BJ (cell line): ENCODE measurements around the gene RASEF. TPM values are rescaled to one million over a fixed set of nuclear protein-coding genes. Genes with fewer than 3 reads are reported as not detected.

Experiments used
- CTCF ChIA-PET: fragments of 350-600 bp; formaldehyde crosslinking; extraction: SDS; loops from one replicate; lab custom pipeline; 2021; ENCODE audit warnings: antibody characterized with exemption, inconsistent platforms; lab: Yijun Ruan, JAX
- POLR2A ChIA-PET: fragments of 300-600 bp; sonication (Branson Sonifier 250); formaldehyde crosslinking; extraction: SDS; loops from one replicate; lab custom pipeline; 2021; ENCODE audit warnings: antibody characterized with exemption; lab: Charles Lee
- DNase-seq: peaks from one replicate; pipeline ENCODE4 v3.0.0-alpha.2; 2011; ENCODE audit warnings: low read depth
- H3K27me3 ChIP-seq: 2 replicates; pipeline ENCODE4 v1.6.0; 2011; ENCODE audit warnings: low read length; ENCODE audit not compliant: control insufficient read depth, insufficient read depth
- H3K36me3 ChIP-seq: 2 replicates; pipeline ENCODE4 v1.5.1; 2011; ENCODE audit warnings: low read length; ENCODE audit not compliant: control insufficient read depth, insufficient read depth
- H3K4me3 ChIP-seq: 2 replicates; pipeline ENCODE4 v1.5.1; 2011; ENCODE audit warnings: low read depth, mild to moderate bottlenecking, control low read depth, low read length
- polyA plus RNA-seq: library from polyadenylated mRNA; depleted of rRNA; stranded (reverse); fragments of >200 nt; gene quantifications from 2 replicates; pipeline ENCODE4 v1.2.3, GENCODE V29; 2011
- TF ChIP-seq, protein P1 (sequence below): IDR thresholded peaks from 2 replicates; pipeline ENCODE4 v1.5.1; 2011; ENCODE audit warnings: low read depth, mild to moderate bottlenecking, control low read depth, inconsistent platforms, low read length, moderate library complexity; ENCODE audit not compliant: insufficient read depth

Gene RASEF
- polyA plus RNA-seq, 1 experiment: not detected

DNA sequence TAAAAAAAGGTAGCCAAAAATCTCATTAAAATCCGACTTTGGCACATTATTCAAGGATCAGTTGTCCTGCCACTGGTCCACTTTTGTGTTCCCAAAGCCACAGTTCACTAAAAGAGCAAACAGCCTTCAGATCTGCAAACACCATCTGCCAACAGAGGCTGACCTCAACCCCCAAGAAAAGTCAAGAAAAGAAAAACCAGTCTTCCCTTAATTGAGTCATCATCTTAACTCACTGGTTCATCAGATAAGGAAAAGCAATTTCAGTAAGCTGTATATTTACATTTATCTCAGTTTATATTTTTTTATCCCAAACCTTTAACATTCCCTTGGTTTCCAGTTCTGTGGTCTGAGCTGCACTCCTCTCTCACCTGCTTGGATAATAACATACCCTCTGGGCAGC lies 21.2 kb downstream of the RASEF start:
- Histone ChIP-seq H3K36me3 (no peaks in the 10 kb centered on the region), H3K27me3 (peaks cover 8% of the 10 kb centered on the region), H3K4me3 (no peak overlapping the region)
- TF ChIP-seq, protein P1, sequence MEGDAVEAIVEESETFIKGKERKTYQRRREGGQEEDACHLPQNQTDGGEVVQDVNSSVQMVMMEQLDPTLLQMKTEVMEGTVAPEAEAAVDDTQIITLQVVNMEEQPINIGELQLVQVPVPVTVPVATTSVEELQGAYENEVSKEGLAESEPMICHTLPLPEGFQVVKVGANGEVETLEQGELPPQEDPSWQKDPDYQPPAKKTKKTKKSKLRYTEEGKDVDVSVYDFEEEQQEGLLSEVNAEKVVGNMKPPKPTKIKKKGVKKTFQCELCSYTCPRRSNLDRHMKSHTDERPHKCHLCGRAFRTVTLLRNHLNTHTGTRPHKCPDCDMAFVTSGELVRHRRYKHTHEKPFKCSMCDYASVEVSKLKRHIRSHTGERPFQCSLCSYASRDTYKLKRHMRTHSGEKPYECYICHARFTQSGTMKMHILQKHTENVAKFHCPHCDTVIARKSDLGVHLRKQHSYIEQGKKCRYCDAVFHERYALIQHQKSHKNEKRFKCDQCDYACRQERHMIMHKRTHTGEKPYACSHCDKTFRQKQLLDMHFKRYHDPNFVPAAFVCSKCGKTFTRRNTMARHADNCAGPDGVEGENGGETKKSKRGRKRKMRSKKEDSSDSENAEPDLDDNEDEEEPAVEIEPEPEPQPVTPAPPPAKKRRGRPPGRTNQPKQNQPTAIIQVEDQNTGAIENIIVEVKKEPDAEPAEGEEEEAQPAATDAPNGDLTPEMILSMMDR: no peak
- ChIA-PET POLR2A (no interaction called here), CTCF (interaction anchor here (1.3 kb wide), 1 partner anchor 8 kb away, joined by 4 read pairs; no protein-coding TSS in a partner anchor)
- no peak for DNase-seq

DNA sequence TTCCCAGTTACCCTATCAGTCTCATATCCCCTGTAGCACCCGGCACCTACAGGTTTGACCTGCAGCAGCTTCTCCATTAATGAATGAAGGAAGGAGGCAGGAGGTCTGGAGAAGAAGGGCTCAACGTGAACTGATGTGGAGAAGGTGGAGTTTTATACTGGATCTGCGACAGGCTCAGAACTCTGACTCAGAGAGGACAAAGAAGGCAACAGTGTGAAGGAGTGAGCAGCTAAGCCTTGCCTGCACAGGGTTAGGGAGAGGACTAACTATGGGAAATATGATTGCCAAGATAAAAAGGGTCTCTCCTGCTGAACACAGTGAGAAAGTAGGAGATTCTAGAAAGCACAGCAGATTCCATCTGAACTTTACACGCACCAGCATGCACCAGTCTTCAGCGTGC lies 23.6 kb downstream of the RASEF start:
- POLR2A ChIA-PET: no interaction called here
- no peak for DNase-seq
- TF ChIP-seq, protein P1: no peak
- H3K27me3 ChIP-seq: peaks cover 6% of the 10 kb centered on the region
- CTCF ChIA-PET: no interaction called here
- no peaks in the 10 kb centered on the region for H3K36me3 ChIP-seq
- no peak overlapping the region for H3K4me3 ChIP-seq

- TF ChIP-seq, protein P1: no peak
- peaks cover 4% of the 10 kb centered on the region for H3K27me3 ChIP-seq
- no peaks in the 10 kb centered on the region for H3K36me3 ChIP-seq
- ChIA-PET POLR2A (no interaction called here), CTCF (no interaction called here)
- no peak overlapping the region for H3K4me3 ChIP-seq
- no peak for DNase-seq
These were observed 26.9 kb downstream of the RASEF start for GRCh38 chr9:83036043-83036442.

DNA sequence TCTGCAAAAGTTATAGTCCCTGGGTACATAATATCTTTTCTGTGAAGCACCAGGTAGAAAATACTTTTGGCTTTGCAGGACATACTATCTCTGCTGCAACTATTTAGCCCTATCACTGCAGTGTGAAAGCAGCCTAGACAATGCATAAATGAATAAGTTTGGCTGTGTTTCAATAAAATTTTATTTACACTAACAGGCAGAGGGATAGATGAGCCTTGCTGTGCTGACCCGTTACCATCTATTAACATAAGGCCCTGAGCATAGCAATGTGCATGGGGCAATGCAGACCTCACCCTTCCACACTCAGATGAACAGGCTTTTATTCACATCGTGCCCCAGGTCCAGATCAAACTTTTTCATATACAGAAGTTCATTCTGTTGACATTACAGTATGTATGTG lies 27.8 kb downstream of the RASEF start:
- CTCF ChIA-PET: no interaction called here
- H3K4me3 ChIP-seq: no peak overlapping the region
- H3K36me3 ChIP-seq: no peaks in the 10 kb centered on the region
- H3K27me3 ChIP-seq: peaks cover 4% of the 10 kb centered on the region
- TF ChIP-seq, protein P1: no peak
- no peak for DNase-seq
- POLR2A ChIA-PET: no interaction called here

GRCh38 chr9:83034587-83034986 lies 28.4 kb downstream of the RASEF start:
- no peak for DNase-seq
- CTCF ChIA-PET: interaction anchor here (1.3 kb wide), 1 partner anchor 7 kb away, joined by 4 read pairs; no protein-coding TSS in a partner anchor
- POLR2A ChIA-PET: no interaction called here
- TF ChIP-seq, protein P1: no peak
- peaks cover 3% of the 10 kb centered on the region for H3K27me3 ChIP-seq
- no peak overlapping the region for H3K4me3 ChIP-seq
- no peaks in the 10 kb centered on the region for H3K36me3 ChIP-seq
